HG03095 (cell line): Measurements from ENCODE around the gene DNAJB1.
"Not testable (repeated sequence)": the region's sequence is repeated elsewhere in the genome, so short reads cannot be mapped to it uniquely, and the experiment has no call there.

Experiments
- ATAC-seq: cut with Tn5 transposase; IDR thresholded peaks from one replicate; pipeline ENCODE4 v1.9.1; 2021; ENCODE audit warnings: moderate library complexity; ENCODE audit not compliant: unreplicated experiment

DNAJB1 gene

GRCh38 chr19:14553042-14553938, 35.1 kb upstream of the DNAJB1 start:
- no peak for ATAC-seq

DNA sequence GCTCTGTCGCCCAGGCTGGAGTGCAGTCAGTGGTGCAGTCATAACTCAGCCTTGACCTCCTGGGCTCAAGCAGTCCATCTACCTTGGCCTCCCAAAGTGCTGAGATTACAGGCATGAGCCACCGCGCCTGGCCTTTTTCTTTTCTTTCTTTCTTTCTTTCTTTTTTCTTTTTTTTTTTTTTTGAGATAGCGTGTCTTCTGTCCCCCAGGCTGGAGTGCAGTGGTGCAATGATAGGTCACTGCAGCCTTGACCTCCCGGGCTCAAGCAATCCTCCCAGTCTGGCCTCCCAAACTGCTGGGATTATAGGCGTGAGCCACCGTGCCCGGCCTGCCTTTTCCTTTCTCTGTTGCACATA, 33.8 kb upstream of the DNAJB1 start:
- not testable (repeated sequence) for ATAC-seq

- ATAC-seq: not testable (repeated sequence)
These were observed 33.2 kb upstream of the DNAJB1 start for GRCh38 chr19:14551134-14552005.

GRCh38 chr19:14550201-14550754, 32.1 kb upstream of the DNAJB1 start:
- ATAC-seq: no peak

- no peak for ATAC-seq
These were observed 27.5 kb upstream of the DNAJB1 start for GRCh38 chr19:14545716-14546082.

GRCh38 chr19:14544977-14545715, 26.9 kb upstream of the DNAJB1 start:
- no peak for ATAC-seq

DNA sequence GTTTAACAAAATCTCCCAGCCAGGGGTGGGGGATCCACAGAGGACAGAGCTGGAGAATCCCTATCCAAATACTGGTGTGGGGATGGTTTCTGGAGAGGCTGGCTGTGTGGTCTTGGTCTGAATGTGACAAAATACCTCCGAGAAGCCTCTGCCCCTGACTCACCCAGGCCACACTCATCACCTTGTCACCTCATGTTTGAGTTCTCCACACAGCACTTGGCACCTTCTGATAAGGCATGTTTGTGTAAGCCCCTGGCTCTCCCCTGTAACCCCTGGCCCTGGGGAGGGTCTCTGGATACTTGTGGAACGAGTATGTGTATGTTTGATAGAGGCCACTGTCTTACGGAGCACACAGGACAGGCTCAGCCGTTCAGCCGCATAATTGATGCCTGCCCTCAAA, 25.9 kb upstream of the DNAJB1 start:
- no peak for ATAC-seq

DNA sequence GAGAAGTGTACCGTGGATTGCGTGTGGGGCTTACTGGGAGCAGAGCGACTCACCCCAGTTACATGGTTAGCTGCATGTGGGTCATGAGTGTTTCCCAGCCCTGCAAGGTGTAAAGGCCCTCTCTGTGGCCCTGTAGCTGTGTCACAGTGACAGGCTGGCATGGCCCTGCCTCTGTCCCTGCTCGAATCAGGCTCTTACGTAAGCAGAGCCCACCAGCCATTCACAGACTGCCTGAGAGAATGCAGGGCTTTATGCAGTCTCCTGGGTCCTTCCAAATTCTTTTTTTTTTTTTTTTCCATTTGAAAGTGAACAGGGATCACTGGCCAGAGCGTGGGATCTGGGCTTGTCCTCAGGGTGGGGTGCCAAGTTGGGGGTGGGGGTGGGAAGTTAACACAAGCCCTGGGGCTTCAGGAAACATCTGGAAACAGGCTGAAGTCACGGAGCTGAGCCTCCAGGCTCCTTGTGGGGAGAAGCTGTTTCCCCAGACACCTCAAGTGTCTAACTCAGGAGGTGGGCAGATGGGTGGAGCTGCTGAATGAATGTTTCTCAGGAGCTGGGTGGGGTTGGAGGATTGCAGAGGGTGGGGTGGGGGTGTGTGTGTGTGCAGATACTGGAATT, 24.6 kb upstream of the DNAJB1 start:
- ATAC-seq: no peak

- ATAC-seq: not testable (repeated sequence)
These were observed 23.8 kb upstream of the DNAJB1 start for GRCh38 chr19:14541979-14542378.

- no peak for ATAC-seq
These were observed 22.7 kb upstream of the DNAJB1 start for GRCh38 chr19:14540741-14541525.

- ATAC-seq: no peak
These were observed 18.9 kb upstream of the DNAJB1 start for GRCh38 chr19:14536926-14537692.

- no peak for ATAC-seq
These were observed 15.3 kb upstream of the DNAJB1 start for GRCh38 chr19:14533450-14533849.

DNA sequence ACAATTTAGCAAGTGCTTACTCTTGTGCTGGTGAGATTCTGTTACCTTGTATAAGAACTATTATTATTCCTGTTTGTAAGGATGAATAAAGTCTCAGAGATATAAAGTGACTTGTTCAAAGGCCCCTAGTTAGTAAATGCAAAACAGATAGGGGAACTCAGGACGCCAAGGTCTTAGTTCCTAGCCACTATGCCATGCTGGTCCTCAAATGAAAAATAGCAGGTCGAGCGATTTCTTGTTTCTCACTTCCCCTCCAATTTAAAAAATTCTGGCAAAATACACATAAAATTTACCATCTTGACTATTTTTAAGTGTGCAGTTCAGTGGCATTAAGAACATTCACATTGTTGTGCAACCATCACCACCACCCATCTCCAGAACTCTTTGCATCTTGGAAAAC, 12.3 kb upstream of the DNAJB1 start:
- no peak for ATAC-seq

GRCh38 chr19:14530005-14530348, 11.8 kb upstream of the DNAJB1 start:
- no peak for ATAC-seq

- ATAC-seq: peak; percentile 94
These were observed 11.2 kb upstream of the DNAJB1 start, which contains the start of gene TECR for GRCh38 chr19:14529254-14530004. Gene TECR (plus strand): TSS chr19:14529594. CDS start chr19:14529697, 103 bp downstream.

DNA sequence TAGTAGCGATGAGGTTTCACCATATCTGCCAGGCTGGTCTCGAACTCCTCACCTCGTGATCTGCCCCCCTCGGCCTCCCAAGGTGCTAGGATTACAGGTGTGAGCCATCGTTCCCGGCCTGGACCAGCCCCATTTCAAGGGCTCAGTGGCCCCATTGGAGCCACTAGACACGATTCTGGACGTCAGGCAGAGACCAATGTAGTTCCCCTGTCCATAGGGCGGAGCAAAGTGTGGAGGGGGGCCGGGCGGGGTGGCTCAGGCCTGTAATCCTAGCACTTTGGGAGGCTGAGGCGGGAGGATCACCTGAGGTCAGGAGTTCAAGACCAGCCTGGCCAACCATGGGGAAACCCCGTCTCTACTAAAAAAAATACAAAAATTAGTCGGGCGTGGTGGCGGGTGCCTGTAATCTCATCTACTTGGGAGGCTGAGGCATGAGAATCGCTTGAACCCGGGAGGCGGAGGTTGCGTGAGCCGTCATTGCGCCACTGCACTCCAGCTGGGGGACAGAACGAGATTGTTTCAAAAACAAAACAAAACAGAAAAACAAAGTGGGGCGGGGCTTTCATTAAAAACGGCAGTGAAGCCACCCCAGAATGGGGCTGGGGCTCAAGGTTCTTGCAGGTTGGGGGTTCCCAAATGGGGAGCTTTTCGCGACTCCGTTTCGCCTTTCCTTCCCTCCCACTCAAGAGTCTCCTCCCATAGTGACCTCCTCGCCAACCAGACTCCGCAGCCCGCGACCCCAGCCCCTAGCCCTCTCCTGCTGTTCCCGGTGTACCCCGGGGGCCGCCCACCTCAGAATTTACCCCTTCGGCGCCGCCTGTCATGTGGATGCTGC, 10.4 kb upstream of the DNAJB1 start:
- no peak for ATAC-seq

- no peak for ATAC-seq
These were observed 8.2 kb upstream of the DNAJB1 start for GRCh38 chr19:14526423-14526822.
